ENCODE measurements around the gene TAS2R8. TPM values are rescaled to one million over a fixed set of nuclear protein-coding genes. Genes with fewer than 3 reads are reported as not detected.

TAS2R8 gene, protein sequence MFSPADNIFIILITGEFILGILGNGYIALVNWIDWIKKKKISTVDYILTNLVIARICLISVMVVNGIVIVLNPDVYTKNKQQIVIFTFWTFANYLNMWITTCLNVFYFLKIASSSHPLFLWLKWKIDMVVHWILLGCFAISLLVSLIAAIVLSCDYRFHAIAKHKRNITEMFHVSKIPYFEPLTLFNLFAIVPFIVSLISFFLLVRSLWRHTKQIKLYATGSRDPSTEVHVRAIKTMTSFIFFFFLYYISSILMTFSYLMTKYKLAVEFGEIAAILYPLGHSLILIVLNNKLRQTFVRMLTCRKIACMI
- 0.09 TPM for polyA plus RNA-seq (2013)

DNA sequence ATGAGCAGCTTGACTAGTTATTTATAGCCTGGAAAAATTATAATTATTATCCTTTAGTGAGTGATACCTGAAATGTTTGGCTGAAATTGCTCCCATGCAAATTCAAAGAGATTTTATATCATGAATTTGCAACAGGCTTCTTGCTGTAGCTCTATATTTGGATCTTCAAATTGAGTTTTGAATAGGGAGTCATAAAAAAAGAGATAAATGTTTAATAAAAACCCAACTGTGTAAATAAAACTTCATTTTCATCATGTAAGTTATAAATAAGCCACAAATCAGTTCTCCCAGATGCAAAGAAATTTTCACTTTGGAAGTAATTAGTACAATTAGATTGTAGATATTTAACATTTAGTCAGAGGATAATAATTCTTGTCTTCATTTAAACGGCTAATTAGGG lies at the start of gene TAS2R8:
TAS2R8 (minus strand) TSS at position 101 of the 400 bp plus-strand sequence. CDS start 306 bp downstream, outside the sequence.
- H3K27me3 ChIP-seq (replicated peaks in 2 of 5; ENCODE audit: control insufficient read depth in 4 of 5, insufficient read depth in 5 of 5, low read length in 4 of 5), result no peaks in the 10 kb centered on the region
- no CpG with 5 or more reads among the region's 1 CpG for WGBS (ENCODE audit: insufficient coverage)

DNA sequence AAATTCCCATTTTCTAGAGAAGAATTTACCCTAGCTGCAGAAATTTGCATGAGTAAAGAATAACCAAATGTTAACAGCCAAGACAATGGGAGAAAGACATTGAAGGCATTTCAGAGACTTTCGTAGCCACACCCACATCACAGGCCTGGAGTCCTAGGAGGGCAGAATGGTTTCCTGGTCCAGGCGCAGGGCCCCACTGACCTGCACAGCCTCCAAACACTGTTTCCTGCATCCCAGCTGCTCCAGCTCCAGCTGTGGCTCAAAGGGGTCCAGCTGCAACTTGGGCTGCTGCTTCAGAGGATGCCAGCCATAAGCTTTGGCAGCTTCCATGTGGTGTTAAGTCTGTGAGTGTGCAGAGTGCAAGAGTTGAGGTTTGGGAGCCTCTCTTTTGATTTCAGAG lies 48.7 kb upstream of the TAS2R8 start:
- no peaks in the 10 kb centered on the region for H3K4me1 ChIP-seq (ENCODE audit: control extremely low read depth in 1 of 4, control insufficient read depth in 4 of 4, insufficient read depth in 4 of 4, low read length in 3 of 4)
- DNase-seq, result no peak
- WGBS (ENCODE audit: insufficient coverage), result 100% methylated on average over 2 of the region's 2 CpGs
- H3K4me3 ChIP-seq (ENCODE audit: control insufficient read depth in 1 of 7, extremely low read depth in 1 of 7, insufficient read depth in 4 of 7, low read depth in 2 of 7, low read length in 6 of 7), result no peak overlapping the region
- POLR2A ChIA-PET, result no interaction called here
- no peak overlapping the region for H3K27ac ChIP-seq (ENCODE audit: insufficient read depth in 1 of 2, low read depth in 1 of 2, low read length in 2 of 2, poor library complexity in 1 of 2, severe bottlenecking in 2 of 2)
- H3K27me3 ChIP-seq (replicated peaks in 2 of 5; ENCODE audit: control insufficient read depth in 4 of 5, insufficient read depth in 5 of 5, low read length in 4 of 5), result no peaks in the 10 kb centered on the region
- H3K36me3 ChIP-seq (ENCODE audit: control insufficient read depth in 4 of 4, insufficient read depth in 4 of 4, low read length in 3 of 4), result peaks cover 2 to 39% (median 10%) of the 10 kb centered on the region in 4 experiments
- peaks cover 0 to 38% (median 22%) of the 10 kb centered on the region in 5 experiments for H3K9me3 ChIP-seq (ENCODE audit: control extremely low read depth in 1 of 5, control insufficient read depth in 4 of 5, insufficient read depth in 2 of 5, low read depth in 1 of 5, low read length in 4 of 5)
- CTCF ChIA-PET, result no interaction called here

More for the DNA sequence above, at the start of gene TAS2R8:
- ChIA-PET CTCF (no interaction called here), POLR2A (no interaction called here)
- Histone ChIP-seq H3K9me3 (ENCODE audit: control extremely low read depth in 1 of 5, control insufficient read depth in 4 of 5, insufficient read depth in 2 of 5, low read depth in 1 of 5, low read length in 4 of 5) (no peaks in the 10 kb centered on the region), H3K4me3 (ENCODE audit: control insufficient read depth in 1 of 7, extremely low read depth in 1 of 7, insufficient read depth in 4 of 7, low read depth in 2 of 7, low read length in 6 of 7) (no peak within 1 kb of the TSS), H3K4me1 (ENCODE audit: control extremely low read depth in 1 of 4, control insufficient read depth in 4 of 4, insufficient read depth in 4 of 4, low read length in 3 of 4) (no peaks in the 10 kb centered on the region), H3K36me3 (ENCODE audit: control insufficient read depth in 4 of 4, insufficient read depth in 4 of 4, low read length in 3 of 4) (no peaks in the 10 kb centered on the region), H3K27ac (ENCODE audit: insufficient read depth in 1 of 2, low read depth in 1 of 2, low read length in 2 of 2, poor library complexity in 1 of 2, severe bottlenecking in 2 of 2) (no peak within 1 kb of the TSS)
- DNase-seq, result no peak

DNA sequence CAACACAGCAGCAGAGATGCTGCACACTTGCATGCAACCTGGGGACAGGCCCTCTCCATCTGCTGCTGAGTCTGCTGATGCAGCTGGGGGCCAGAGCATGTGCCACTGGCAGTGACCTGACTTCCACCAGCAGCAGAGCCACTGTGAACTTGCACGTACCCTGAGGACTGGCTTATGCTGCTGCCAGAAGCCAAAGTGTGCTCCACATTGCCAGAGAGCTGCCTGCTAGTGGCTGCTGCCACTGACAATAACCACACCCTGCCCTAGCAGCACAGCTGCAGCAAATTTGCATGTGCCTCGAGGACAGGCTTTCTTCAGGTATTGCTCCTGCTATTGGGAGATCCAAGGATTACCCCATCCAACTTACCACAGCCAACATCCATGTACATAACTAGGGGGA lies 46.7 kb upstream of the TAS2R8 start:
- Histone ChIP-seq H3K9me3 (ENCODE audit: control extremely low read depth in 1 of 5, control insufficient read depth in 4 of 5, insufficient read depth in 2 of 5, low read depth in 1 of 5, low read length in 4 of 5) (peaks cover 0 to 32% (median 19%) of the 10 kb centered on the region in 5 experiments), H3K4me1 (ENCODE audit: control extremely low read depth in 1 of 4, control insufficient read depth in 4 of 4, insufficient read depth in 4 of 4, low read length in 3 of 4) (peaks cover 0 to 10% (median 0%) of the 10 kb centered on the region in 4 experiments), H3K36me3 (ENCODE audit: control insufficient read depth in 4 of 4, insufficient read depth in 4 of 4, low read length in 3 of 4) (peaks cover 2 to 33% (median 10%) of the 10 kb centered on the region in 4 experiments), H3K4me3 (ENCODE audit: control insufficient read depth in 1 of 7, extremely low read depth in 1 of 7, insufficient read depth in 4 of 7, low read depth in 2 of 7, low read length in 6 of 7) (no peak overlapping the region), H3K27me3 (replicated peaks in 2 of 5; ENCODE audit: control insufficient read depth in 4 of 5, insufficient read depth in 5 of 5, low read length in 4 of 5) (no peaks in the 10 kb centered on the region), H3K27ac (ENCODE audit: insufficient read depth in 1 of 2, low read depth in 1 of 2, low read length in 2 of 2, poor library complexity in 1 of 2, severe bottlenecking in 2 of 2) (no peak overlapping the region)
- ChIA-PET CTCF (interaction anchor here (0.6 kb wide), 1 partner anchor 1266 kb away, joined by 3 read pairs; no protein-coding TSS in a partner anchor), POLR2A (no interaction called here)
- 100% methylated on average over 1 of the region's 2 CpGs for WGBS (ENCODE audit: insufficient coverage)
- DNase-seq, result no peak

DNA sequence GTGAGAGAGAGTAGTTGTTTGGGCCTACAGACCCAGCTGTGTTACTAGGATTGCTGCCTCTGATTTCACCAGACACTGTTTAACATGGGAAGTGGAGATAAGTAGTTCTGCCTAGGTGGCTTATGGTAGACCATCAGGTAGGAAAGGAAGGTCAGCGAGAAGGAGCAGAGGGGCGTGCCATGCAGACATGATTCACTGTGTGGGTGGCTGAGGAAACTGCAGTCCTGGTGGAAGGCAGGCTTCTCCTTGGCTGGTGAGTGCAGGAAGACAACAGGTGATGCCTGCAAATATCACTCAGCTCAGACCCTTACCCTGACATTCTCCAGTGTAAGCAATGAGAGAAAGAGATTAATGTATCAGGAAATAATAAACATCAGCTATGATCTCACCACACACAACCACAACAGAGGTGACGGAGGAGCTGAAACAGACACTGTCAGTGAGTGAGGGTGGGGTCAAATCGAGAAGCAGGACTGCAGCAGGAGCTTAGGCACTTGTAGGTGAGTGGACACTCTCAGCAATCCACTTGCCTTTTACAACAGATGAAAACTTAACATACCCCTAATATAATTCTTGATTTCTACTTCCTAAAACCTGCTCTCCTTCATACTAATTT lies 44.3 kb upstream of the TAS2R8 start:
- POLR2A ChIA-PET, result no interaction called here

DNA sequence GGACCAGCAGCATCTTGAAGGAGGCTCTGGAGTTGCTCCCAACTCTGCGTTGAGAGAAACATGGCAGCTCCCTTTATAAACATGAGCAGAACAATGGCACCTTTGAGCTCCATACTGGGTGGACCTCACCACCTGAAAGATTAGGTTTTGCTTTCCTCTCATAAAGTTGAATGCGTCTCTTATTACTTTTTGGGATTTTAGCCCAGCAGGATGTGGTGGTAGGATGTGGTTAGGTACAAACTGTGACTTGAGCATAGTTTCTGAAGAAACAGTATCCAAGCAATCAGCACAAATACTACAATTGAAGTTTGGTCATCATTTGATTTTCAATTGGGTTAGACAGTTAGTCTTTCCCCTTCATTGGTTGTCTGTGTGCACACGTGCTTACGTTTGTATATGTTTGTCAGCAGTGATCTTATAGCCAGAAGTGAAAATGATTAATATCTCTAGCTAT lies 42.4 kb upstream of the TAS2R8 start, which contains the start of gene PRR4:
PRR4 (minus strand) TSS at position 51 of the 454 bp plus-strand sequence; CDS start at position 13, 38 bp downstream.
- Histone ChIP-seq H3K27me3 (replicated peaks in 2 of 5; ENCODE audit: control insufficient read depth in 4 of 5, insufficient read depth in 5 of 5, low read length in 4 of 5) (no peaks in the 10 kb centered on the region), H3K36me3 (ENCODE audit: control insufficient read depth in 4 of 4, insufficient read depth in 4 of 4, low read length in 3 of 4) (peaks cover 0 to 7% (median 2%) of the 10 kb centered on the region in 4 experiments), H3K4me3 (ENCODE audit: control insufficient read depth in 1 of 7, extremely low read depth in 1 of 7, insufficient read depth in 4 of 7, low read depth in 2 of 7, low read length in 6 of 7) (no peak within 1 kb of the TSS), H3K27ac (ENCODE audit: insufficient read depth in 1 of 2, low read depth in 1 of 2, low read length in 2 of 2, poor library complexity in 1 of 2, severe bottlenecking in 2 of 2) (no peak within 1 kb of the TSS), H3K9me3 (ENCODE audit: control extremely low read depth in 1 of 5, control insufficient read depth in 4 of 5, insufficient read depth in 2 of 5, low read depth in 1 of 5, low read length in 4 of 5) (peaks cover 0 to 3% (median 0%) of the 10 kb centered on the region in 5 experiments), H3K4me1 (ENCODE audit: control extremely low read depth in 1 of 4, control insufficient read depth in 4 of 4, insufficient read depth in 4 of 4, low read length in 3 of 4) (peaks cover 0 to 10% (median 0%) of the 10 kb centered on the region in 4 experiments)
- CTCF ChIA-PET, result no interaction called here
- DNase-seq, result peak; percentile 2 to 85 (median 76)
- POLR2A ChIA-PET, result no interaction called here
- WGBS (ENCODE audit: insufficient coverage), result 50% methylated on average over 2 of the region's 4 CpGs

More for the DNA sequence above, 44.3 kb upstream of the TAS2R8 start:
- CTCF ChIA-PET, result no interaction called here
- WGBS (ENCODE audit: insufficient coverage), result 100% methylated on average over 3 of the region's 4 CpGs
- peaks cover 0 to 17% (median 8%) of the 10 kb centered on the region in 4 experiments for H3K36me3 ChIP-seq (ENCODE audit: control insufficient read depth in 4 of 4, insufficient read depth in 4 of 4, low read length in 3 of 4)
- DNase-seq, result no peak
- H3K4me3 ChIP-seq (ENCODE audit: control insufficient read depth in 1 of 7, extremely low read depth in 1 of 7, insufficient read depth in 4 of 7, low read depth in 2 of 7, low read length in 6 of 7), result no peak overlapping the region
- H3K27ac ChIP-seq (ENCODE audit: insufficient read depth in 1 of 2, low read depth in 1 of 2, low read length in 2 of 2, poor library complexity in 1 of 2, severe bottlenecking in 2 of 2), result no peak overlapping the region
- H3K9me3 ChIP-seq (ENCODE audit: control extremely low read depth in 1 of 5, control insufficient read depth in 4 of 5, insufficient read depth in 2 of 5, low read depth in 1 of 5, low read length in 4 of 5), result peaks cover 0 to 9% (median 7%) of the 10 kb centered on the region in 5 experiments
- H3K4me1 ChIP-seq (ENCODE audit: control extremely low read depth in 1 of 4, control insufficient read depth in 4 of 4, insufficient read depth in 4 of 4, low read length in 3 of 4), result peaks cover 0 to 10% (median 0%) of the 10 kb centered on the region in 4 experiments
- H3K27me3 ChIP-seq (replicated peaks in 2 of 5; ENCODE audit: control insufficient read depth in 4 of 5, insufficient read depth in 5 of 5, low read length in 4 of 5), result no peaks in the 10 kb centered on the region

DNA sequence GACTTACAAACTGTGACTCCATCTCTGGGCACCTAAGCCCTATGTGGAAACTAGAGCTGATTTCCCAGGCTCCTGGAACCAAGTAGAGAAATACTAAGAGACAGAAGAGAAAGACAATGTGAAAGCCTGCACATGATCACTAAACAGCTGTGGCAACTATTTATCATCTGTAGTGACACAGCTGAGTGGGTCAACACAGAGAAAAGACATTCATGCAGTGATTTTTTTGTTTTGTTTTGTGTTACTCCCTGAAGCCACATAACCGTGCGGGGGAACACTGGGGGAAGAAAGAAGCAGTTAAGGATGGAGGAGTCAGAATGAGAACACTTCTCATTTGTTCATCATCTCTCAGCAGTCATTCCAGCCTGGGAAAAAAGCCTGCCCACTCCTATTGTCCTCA lies 40.7 kb upstream of the TAS2R8 start:
- H3K9me3 ChIP-seq (ENCODE audit: control extremely low read depth in 1 of 5, control insufficient read depth in 4 of 5, insufficient read depth in 2 of 5, low read depth in 1 of 5, low read length in 4 of 5), result peaks cover 0 to 3% (median 0%) of the 10 kb centered on the region in 5 experiments
- H3K27me3 ChIP-seq (replicated peaks in 2 of 5; ENCODE audit: control insufficient read depth in 4 of 5, insufficient read depth in 5 of 5, low read length in 4 of 5), result no peaks in the 10 kb centered on the region
- DNase-seq, result no peak
- peaks cover 0 to 9% (median 2%) of the 10 kb centered on the region in 4 experiments for H3K36me3 ChIP-seq (ENCODE audit: control insufficient read depth in 4 of 4, insufficient read depth in 4 of 4, low read length in 3 of 4)
- H3K4me3 ChIP-seq (ENCODE audit: control insufficient read depth in 1 of 7, extremely low read depth in 1 of 7, insufficient read depth in 4 of 7, low read depth in 2 of 7, low read length in 6 of 7), result no peak overlapping the region
- POLR2A ChIA-PET, result interaction anchor here (0.6 kb wide), 1 partner anchor 58 kb away, joined by 3 read pairs; no protein-coding TSS in a partner anchor
- 50% methylated on average over 2 of the region's 2 CpGs for WGBS (ENCODE audit: insufficient coverage)
- no peak overlapping the region for H3K27ac ChIP-seq (ENCODE audit: insufficient read depth in 1 of 2, low read depth in 1 of 2, low read length in 2 of 2, poor library complexity in 1 of 2, severe bottlenecking in 2 of 2)
- peaks cover 0 to 10% (median 0%) of the 10 kb centered on the region in 4 experiments for H3K4me1 ChIP-seq (ENCODE audit: control extremely low read depth in 1 of 4, control insufficient read depth in 4 of 4, insufficient read depth in 4 of 4, low read length in 3 of 4)
- CTCF ChIA-PET, result no interaction called here

DNA sequence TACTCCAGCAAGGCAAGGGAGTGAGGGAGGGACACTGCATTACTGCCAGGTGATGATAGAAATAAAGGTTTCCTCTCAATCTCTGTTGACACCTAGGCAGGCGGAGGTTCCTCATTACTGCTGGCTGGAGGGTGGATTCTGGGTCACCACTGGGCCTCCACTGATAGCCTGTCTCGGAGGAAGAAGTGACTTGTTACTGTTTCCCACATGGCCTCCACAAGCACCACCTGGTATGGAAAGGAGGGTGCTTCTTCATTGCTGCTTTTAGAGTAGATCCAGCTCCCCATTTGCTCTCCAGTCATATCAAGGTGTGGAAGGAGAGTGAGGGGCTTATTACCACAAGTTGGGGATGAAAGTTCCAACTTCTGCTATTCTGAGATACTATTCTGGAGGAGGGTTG lies 35.8 kb upstream of the TAS2R8 start:
- Histone ChIP-seq H3K9me3 (ENCODE audit: control extremely low read depth in 1 of 5, control insufficient read depth in 4 of 5, insufficient read depth in 2 of 5, low read depth in 1 of 5, low read length in 4 of 5) (peaks cover 0 to 4% (median 0%) of the 10 kb centered on the region in 5 experiments), H3K27me3 (replicated peaks in 2 of 5; ENCODE audit: control insufficient read depth in 4 of 5, insufficient read depth in 5 of 5, low read length in 4 of 5) (no peaks in the 10 kb centered on the region), H3K4me1 (ENCODE audit: control extremely low read depth in 1 of 4, control insufficient read depth in 4 of 4, insufficient read depth in 4 of 4, low read length in 3 of 4) (no peaks in the 10 kb centered on the region), H3K36me3 (ENCODE audit: control insufficient read depth in 4 of 4, insufficient read depth in 4 of 4, low read length in 3 of 4) (peaks cover 0 to 15% (median 2%) of the 10 kb centered on the region in 4 experiments), H3K4me3 (ENCODE audit: control insufficient read depth in 1 of 7, extremely low read depth in 1 of 7, insufficient read depth in 4 of 7, low read depth in 2 of 7, low read length in 6 of 7) (no peak overlapping the region), H3K27ac (ENCODE audit: insufficient read depth in 1 of 2, low read depth in 1 of 2, low read length in 2 of 2, poor library complexity in 1 of 2, severe bottlenecking in 2 of 2) (no peak overlapping the region)
- POLR2A ChIA-PET, result interaction anchor here (0.6 kb wide), 1 partner anchor 557 kb away, joined by 3 read pairs; no protein-coding TSS in a partner anchor
- CTCF ChIA-PET, result no interaction called here
- 100% methylated on average over 1 of the region's 2 CpGs for WGBS (ENCODE audit: insufficient coverage)
- DNase-seq, result no peak

All from common myeloid progenitor, CD34-positive (primary cell).